Measurements from ENCODE around the gene BTBD7.

- TF ChIP-seq, protein P1, sequence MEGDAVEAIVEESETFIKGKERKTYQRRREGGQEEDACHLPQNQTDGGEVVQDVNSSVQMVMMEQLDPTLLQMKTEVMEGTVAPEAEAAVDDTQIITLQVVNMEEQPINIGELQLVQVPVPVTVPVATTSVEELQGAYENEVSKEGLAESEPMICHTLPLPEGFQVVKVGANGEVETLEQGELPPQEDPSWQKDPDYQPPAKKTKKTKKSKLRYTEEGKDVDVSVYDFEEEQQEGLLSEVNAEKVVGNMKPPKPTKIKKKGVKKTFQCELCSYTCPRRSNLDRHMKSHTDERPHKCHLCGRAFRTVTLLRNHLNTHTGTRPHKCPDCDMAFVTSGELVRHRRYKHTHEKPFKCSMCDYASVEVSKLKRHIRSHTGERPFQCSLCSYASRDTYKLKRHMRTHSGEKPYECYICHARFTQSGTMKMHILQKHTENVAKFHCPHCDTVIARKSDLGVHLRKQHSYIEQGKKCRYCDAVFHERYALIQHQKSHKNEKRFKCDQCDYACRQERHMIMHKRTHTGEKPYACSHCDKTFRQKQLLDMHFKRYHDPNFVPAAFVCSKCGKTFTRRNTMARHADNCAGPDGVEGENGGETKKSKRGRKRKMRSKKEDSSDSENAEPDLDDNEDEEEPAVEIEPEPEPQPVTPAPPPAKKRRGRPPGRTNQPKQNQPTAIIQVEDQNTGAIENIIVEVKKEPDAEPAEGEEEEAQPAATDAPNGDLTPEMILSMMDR (IDR thresholded peaks at IDR 0.05; ENCODE audit: poor library complexity) = no peak
- TF ChIP-seq EZH2 (IDR thresholded peaks at IDR 0.05; ENCODE audit: borderline replicate concordance) = no peak
Measured at GRCh38 chr14:93379831-93380230, 47.0 kb upstream of the BTBD7 start.
